NCI-H1105 treated with DMSO at 0.1 percent for 48 hours (cell line): ENCODE measurements around the gene GOLGA7B.

ENCODE experiments used
- DNase-seq: peaks from one replicate; lab custom pipeline; 2025; lab: John Stamatoyannopoulos, UW

GOLGA7B gene

GRCh38 chr10:97868134-97868685, 18.6 kb downstream of the GOLGA7B start:
- DNase-seq = no peak

DNA sequence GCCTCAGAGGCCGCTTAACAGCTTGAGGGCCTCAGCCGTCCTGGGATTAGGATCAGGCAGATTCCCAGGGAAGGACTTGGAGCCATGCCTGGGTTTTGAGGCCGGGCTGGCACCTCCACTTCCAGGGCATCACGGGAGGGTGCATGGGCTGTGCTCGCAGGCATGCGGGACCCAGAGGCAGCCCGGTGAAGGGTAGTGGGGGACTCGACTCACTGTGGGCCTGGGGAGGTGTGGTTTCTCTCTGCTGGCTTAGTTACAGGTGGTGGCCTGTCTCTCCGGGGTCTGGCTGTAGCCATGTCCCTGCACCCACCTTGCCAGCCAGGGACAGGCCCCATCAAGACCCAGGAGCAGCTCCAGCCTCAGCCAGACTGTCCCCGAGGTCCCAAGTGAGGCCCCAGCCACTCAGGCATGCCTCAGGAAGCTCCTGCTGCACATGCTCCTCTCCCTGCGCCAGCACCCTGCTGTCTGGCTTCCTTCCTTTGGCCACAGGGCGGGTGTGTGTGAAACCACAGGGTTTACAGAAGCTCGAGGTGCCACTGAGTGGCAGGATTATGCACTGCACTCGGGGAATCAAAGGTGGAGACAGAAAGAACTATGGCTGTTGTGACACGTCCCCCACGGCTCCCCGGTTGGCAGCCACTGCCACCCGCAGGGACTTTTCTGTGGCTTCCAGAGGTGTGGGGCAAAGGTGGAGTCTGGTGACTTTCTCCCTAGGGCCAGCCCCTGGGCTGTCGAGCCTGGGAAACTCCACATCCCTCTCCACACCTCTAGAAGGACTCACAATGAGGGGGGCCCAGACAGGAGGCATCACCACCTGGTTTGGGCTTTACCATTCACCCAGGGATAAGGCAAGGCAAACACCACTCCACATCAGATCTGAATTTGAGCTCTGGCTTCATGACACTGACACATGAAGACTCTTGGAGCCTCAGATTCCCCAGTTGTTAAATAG, 19.7 kb downstream of the GOLGA7B start:
- peak; percentile 55 for DNase-seq

GRCh38 chr10:97870990-97871389, 21.3 kb downstream of the GOLGA7B start:
- DNase-seq = no peak

DNA sequence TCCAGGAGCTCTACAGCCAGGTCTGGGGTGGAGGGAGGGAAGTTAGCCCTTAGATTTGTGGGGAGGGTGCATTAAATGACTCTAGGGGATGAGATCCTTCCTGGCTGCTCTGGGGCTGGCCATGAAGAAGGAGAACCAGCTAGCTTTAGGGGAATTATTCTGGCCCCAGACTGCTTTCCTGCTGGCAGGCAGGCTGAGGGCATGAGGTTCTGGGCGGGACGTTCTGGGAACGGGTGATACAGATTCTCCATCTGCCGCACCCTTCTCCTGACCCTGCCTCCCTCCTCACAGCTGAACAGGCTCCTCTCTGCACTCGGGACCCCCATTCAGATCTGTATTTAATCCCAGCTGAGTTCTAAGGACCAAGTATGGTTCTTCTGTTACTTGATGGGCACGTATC, 23.9 kb downstream of the GOLGA7B start:
- DNase-seq = no peak

- no peak for DNase-seq
Observed at GRCh38 chr10:97874332-97874731, 24.7 kb downstream of the GOLGA7B start.

- DNase-seq = no peak
Observed at GRCh38 chr10:97875391-97875790, 25.7 kb downstream of the GOLGA7B start.

- DNase-seq = no peak
Observed at GRCh38 chr10:97876402-97876801, 26.8 kb downstream of the GOLGA7B start.

- DNase-seq = no peak
Observed at GRCh38 chr10:97879241-97879640, 29.6 kb downstream of the GOLGA7B start.

DNA sequence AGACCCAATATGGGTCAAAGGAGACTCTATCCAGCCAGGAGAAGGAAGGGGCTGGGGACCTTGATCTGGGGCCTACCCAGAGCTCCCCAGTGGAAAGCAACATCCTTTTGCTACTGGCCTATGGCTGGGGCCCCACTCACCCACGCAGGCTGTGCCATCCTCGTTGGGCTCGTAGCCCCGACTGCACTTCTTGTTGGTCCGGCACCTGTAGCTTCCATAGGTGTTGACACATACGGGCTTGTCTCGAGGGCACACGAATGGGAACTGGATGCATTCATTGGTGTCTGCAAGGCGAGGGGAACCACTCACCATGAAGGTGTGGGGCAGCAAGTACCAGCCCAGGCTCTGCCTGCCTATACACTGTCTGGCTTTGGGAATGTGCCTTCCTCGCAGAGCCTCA, 30.5 kb downstream of the GOLGA7B start:
- no peak for DNase-seq

DNA sequence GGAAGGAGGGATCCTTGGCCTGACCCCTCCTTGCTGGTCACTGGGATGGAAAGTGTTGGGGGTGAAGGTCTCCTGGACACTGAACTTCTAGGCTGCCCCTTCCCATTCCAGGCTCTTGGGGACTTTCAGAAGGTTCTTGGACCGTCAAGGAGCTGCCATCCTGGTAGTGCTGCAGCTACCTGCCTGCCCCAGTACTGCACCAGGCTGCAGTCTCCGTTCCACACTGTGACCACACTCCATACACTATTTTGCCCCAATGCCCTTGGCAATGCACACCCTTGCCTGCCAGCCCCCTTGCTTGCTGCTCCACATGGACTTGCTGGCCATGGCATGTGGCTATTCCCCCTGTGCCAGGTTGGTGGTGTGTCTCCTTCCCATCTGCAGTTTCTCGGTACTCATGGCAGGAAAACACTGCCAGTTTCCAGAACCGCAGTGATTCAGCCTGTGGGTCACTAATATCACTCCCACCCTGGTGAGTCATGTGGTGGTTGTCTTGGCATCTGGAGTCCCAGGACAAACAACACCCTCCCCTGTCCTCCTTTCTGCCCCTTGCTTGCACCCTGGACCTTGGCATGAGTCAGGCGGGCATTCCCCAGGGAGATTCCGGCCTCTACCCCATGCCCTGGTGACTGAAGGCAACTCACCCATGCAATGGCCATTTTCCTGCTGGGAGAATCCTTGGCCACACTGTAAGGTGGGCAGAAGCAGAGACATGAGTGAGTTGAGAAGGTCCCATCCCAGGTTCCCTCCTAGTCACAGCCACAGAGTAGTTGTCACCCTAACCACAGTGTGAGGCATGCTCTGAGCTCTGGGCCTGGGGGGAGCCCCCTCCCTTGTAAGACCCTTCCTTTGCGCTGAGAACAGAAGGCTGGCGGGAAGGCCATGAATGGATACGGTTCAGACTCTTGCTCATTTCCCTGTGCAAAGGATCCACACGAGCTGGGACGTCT, 32.8 kb downstream of the GOLGA7B start:
- DNase-seq = no peak

GRCh38 chr10:97883092-97883485, 33.4 kb downstream of the GOLGA7B start:
- DNase-seq = no peak

- no peak for DNase-seq
Observed at GRCh38 chr10:97886286-97886685, 36.6 kb downstream of the GOLGA7B start.

DNA sequence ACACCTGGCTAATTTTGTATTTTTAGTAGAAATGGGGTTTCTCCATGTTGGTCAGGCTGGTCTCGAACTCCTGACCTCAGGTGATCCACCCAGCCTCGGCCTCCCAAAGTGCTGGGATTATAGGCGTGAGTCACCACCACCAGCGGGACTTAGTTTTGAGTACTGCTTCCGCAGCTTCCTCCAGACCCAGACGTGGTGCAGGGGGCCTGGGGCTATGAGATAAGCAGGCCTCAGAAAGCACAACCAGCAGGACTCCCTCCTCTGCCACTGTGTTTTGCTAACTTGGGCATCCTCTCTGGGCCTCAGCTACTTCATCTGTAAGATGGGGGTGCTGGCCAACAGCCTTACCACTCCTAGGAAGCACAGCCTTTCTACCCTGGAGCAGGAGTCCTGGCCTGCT, 37.8 kb downstream of the GOLGA7B start:
- DNase-seq = no peak

DNA sequence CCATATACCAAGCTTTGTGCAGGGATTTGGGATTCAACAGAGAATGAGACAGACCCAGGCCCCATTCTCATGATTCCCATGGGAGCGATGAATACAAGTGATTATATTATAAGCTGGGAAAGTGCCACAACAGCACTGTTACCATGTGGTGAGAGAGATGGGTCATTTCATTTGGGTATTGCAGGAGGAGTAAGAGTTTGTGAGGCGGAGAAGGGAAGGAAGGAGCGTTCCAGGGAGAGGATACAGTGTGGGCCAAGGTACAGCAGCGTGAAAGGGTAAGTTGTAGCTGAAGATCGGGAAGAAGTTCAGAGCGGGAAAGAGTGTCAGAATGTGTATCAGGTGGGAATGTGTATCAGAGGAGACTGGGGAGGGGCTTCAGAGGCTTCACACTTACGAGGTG, 38.5 kb downstream of the GOLGA7B start:
- no peak for DNase-seq

DNA sequence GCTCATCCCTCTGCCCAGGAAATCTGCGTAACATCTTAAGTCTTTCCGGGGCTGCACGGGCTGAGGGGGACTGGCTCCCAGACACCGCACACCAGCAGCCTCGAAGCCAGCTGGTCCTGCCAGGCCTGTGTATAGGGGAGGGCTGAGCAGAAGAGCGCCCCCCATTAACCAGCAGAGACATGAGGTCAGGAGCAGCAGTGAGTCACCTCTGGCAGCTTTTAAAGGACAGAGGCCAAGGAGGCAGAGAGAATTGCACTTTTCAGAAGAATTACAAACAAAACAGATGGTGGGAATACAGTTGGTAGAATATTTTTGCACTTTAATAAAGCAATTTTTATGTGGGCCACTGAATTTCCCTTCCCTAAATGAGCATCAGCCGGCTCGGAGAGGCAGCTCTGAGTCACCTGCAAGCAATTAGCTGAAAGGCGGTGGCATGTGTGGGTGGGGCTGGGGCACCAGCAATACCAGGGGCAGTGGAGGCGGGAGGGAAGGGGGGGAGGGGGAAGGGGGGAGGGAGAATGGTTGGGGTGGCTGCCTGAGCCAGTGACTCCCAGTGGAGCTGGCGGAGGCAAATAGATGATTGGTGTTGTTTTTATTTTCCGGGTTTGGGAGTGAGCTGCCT, 39.1 kb downstream of the GOLGA7B start:
- DNase-seq = peak; percentile 16

- no peak for DNase-seq
Observed at GRCh38 chr10:97889461-97890265, 40.0 kb downstream of the GOLGA7B start.

GRCh38 chr10:97891497-97892167, 42.0 kb downstream of the GOLGA7B start:
- no peak for DNase-seq

- no peak for DNase-seq
Observed at GRCh38 chr10:97892506-97892905, 42.9 kb downstream of the GOLGA7B start.

GRCh38 chr10:97892939-97893338, 43.3 kb downstream of the GOLGA7B start:
- no peak for DNase-seq

DNA sequence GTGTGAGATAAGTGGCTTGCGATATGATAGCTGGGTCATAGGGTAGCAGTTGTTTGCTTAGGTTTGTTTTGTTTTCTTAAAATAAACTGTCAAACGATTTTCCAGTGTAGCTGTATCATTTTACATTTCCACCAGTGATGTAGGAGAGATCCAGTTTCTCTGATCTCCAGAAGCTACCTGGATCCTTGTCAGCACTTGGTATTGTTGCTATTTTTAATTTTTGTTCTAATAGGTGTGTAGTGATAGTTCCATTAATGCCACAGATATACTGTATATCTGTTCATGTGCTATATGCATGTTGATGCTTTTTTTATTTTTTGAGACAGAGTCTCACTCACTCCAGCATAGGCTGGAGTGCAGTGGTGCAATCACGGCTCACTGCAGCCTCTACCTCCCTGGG, 44.4 kb downstream of the GOLGA7B start:
- DNase-seq = no peak

GRCh38 chr10:97895084-97895483, 45.4 kb downstream of the GOLGA7B start:
- no peak for DNase-seq
